HEK293 (cell line): ENCODE results near the gene SAMD4B.

Experiments
- BCL11A ChIP-seq: fragments of 450-650 bp; formaldehyde crosslinking; IDR thresholded peaks from 2 replicates; pipeline ENCODE4 v1.5.1; 2016; ENCODE audit warnings: low read depth, missing biosample characterization, missing genetic modification characterization
- BCL11B ChIP-seq: fragments of 450-650 bp; formaldehyde crosslinking; IDR thresholded peaks from 2 replicates; pipeline ENCODE4 v1.5.1; 2016; ENCODE audit warnings: low read depth, missing biosample characterization, missing genetic modification characterization
- ELK4 ChIP-seq: IDR thresholded peaks from 2 replicates; pipeline ENCODE4 v1.6.1; 2011; ENCODE audit warnings: mild to moderate bottlenecking, low read depth, low read length, borderline replicate concordance
- KLF10 ChIP-seq: fragments of 450-650 bp; IDR thresholded peaks from 2 replicates; pipeline ENCODE4 v1.5.1; 2018; ENCODE audit warnings: missing biosample characterization, mild to moderate bottlenecking, missing genetic modification characterization
- KLF8 ChIP-seq: fragments of 450-650 bp; formaldehyde crosslinking; IDR thresholded peaks from 2 replicates; pipeline ENCODE4 v1.5.1; 2016; ENCODE audit warnings: missing biosample characterization, missing genetic modification characterization
- SP3 ChIP-seq: fragments of 450-650 bp; formaldehyde crosslinking; IDR thresholded peaks from 2 replicates; pipeline ENCODE4 v1.5.1; 2016; ENCODE audit warnings: missing biosample characterization, missing genetic modification characterization
- TSHZ1 ChIP-seq: fragments of 450-650 bp; formaldehyde crosslinking; IDR thresholded peaks from 2 replicates; pipeline ENCODE4 v1.5.1; 2016; ENCODE audit warnings: missing biosample characterization, missing genetic modification characterization, borderline replicate concordance
- ZBTB17 ChIP-seq: fragments of 450-650 bp; formaldehyde crosslinking; IDR thresholded peaks from 2 replicates; pipeline ENCODE4 v1.5.1; 2016; ENCODE audit warnings: missing biosample characterization, missing genetic modification characterization
- ZBTB6 ChIP-seq: fragments of 450-650 bp; formaldehyde crosslinking; IDR thresholded peaks from 2 replicates; pipeline ENCODE4 v1.5.1; 2017; ENCODE audit warnings: missing biosample characterization, missing genetic modification characterization
- ZFP69B ChIP-seq: fragments of 450-650 bp; formaldehyde crosslinking; IDR thresholded peaks from 2 replicates; pipeline ENCODE4 v1.5.1; 2016; ENCODE audit warnings: missing biosample characterization, missing genetic modification characterization
- ZNF248 ChIP-seq: fragments of 450-650 bp; formaldehyde crosslinking; IDR thresholded peaks from 2 replicates; pipeline ENCODE4 v1.5.1; 2017; ENCODE audit warnings: missing biosample characterization, missing genetic modification characterization
- ZNF324 ChIP-seq: fragments of 450-650 bp; formaldehyde crosslinking; IDR thresholded peaks from 2 replicates; pipeline ENCODE4 v1.5.1; 2016; ENCODE audit warnings: missing biosample characterization, missing genetic modification characterization
- ZNF335 ChIP-seq: fragments of 450-650 bp; formaldehyde crosslinking; conservative IDR thresholded peaks from 2 replicates; pipeline ENCODE4 v1.5.1; 2016; ENCODE audit warnings: missing biosample characterization, missing genetic modification characterization
- ZNF366 ChIP-seq: fragments of 450-650 bp; formaldehyde crosslinking; conservative IDR thresholded peaks from 2 replicates; pipeline ENCODE4 v1.5.1; 2016; ENCODE audit warnings: missing biosample characterization, missing genetic modification characterization
- ZNF48 ChIP-seq: fragments of 450-650 bp; formaldehyde crosslinking; IDR thresholded peaks from 2 replicates; pipeline ENCODE4 v1.5.1; 2016; ENCODE audit warnings: missing biosample characterization, missing genetic modification characterization
- ZNF501 ChIP-seq: fragments of 450-650 bp; formaldehyde crosslinking; IDR thresholded peaks from 2 replicates; pipeline ENCODE4 v1.5.1; 2016; ENCODE audit warnings: missing biosample characterization, missing genetic modification characterization
- ZNF548 ChIP-seq: fragments of 450-650 bp; formaldehyde crosslinking; IDR thresholded peaks from 2 replicates; pipeline ENCODE4 v1.5.1; 2016; ENCODE audit warnings: missing biosample characterization, missing genetic modification characterization
- ZNF555 ChIP-seq: fragments of 450-650 bp; formaldehyde crosslinking; conservative IDR thresholded peaks from 2 replicates; pipeline ENCODE4 v1.5.1; 2017; ENCODE audit warnings: missing biosample characterization, mild to moderate bottlenecking, missing genetic modification characterization, inconsistent platforms
- ZNF558 ChIP-seq: fragments of 450-650 bp; formaldehyde crosslinking; IDR thresholded peaks from 2 replicates; pipeline ENCODE4 v1.5.1; 2016; ENCODE audit warnings: missing biosample characterization, missing genetic modification characterization
- ZNF560 ChIP-seq: fragments of 450-650 bp; formaldehyde crosslinking; IDR thresholded peaks from 2 replicates; pipeline ENCODE4 v1.5.1; 2017; ENCODE audit warnings: missing biosample characterization, missing genetic modification characterization, borderline replicate concordance
- ZNF585B ChIP-seq: fragments of 450-650 bp; formaldehyde crosslinking; IDR thresholded peaks from 2 replicates; pipeline ENCODE4 v1.5.1; 2016; ENCODE audit warnings: missing biosample characterization, missing genetic modification characterization
- ZNF623 ChIP-seq: fragments of 450-650 bp; formaldehyde crosslinking; IDR thresholded peaks from 2 replicates; pipeline ENCODE4 v1.5.1; 2016; ENCODE audit warnings: missing biosample characterization, missing genetic modification characterization
- ZNF629 ChIP-seq: fragments of 450-650 bp; formaldehyde crosslinking; IDR thresholded peaks from 2 replicates; pipeline ENCODE4 v1.5.1; 2017; ENCODE audit warnings: missing biosample characterization, missing genetic modification characterization
- ZNF747 ChIP-seq: fragments of 450-650 bp; formaldehyde crosslinking; IDR thresholded peaks from 2 replicates; pipeline ENCODE4 v1.5.1; 2016; ENCODE audit warnings: missing biosample characterization, missing genetic modification characterization
- ZNF76 ChIP-seq: fragments of 450-650 bp; formaldehyde crosslinking; IDR thresholded peaks from 2 replicates; pipeline ENCODE4; 2016; ENCODE audit warnings: low read depth, missing biosample characterization, missing genetic modification characterization, borderline replicate concordance
- ZNF768 ChIP-seq: fragments of 450-650 bp; formaldehyde crosslinking; IDR thresholded peaks from 2 replicates; pipeline ENCODE4 v1.5.1; 2018; ENCODE audit warnings: missing biosample characterization, mild to moderate bottlenecking, missing genetic modification characterization
- ZNF792 ChIP-seq: fragments of 450-650 bp; formaldehyde crosslinking; IDR thresholded peaks from 2 replicates; pipeline ENCODE4 v1.5.1; 2016; ENCODE audit warnings: missing biosample characterization, missing genetic modification characterization
- TF ChIP-seq, protein P1 (sequence below): fragments of 450-650 bp; formaldehyde crosslinking; IDR thresholded peaks from 2 replicates; pipeline ENCODE4 v1.5.1; 2016; ENCODE audit warnings: missing biosample characterization, missing genetic modification characterization, low read depth
- TF ChIP-seq, protein P2 (sequence below): fragments of 450-650 bp; formaldehyde crosslinking; IDR thresholded peaks from 2 replicates; pipeline ENCODE4 v1.5.1; 2016; ENCODE audit warnings: missing biosample characterization, missing genetic modification characterization
- TF ChIP-seq, protein P3 (sequence below): fragments of 450-650 bp; formaldehyde crosslinking; IDR thresholded peaks from 2 replicates; pipeline ENCODE4 v1.5.1; 2016; ENCODE audit warnings: missing biosample characterization, missing genetic modification characterization

SAMD4B gene

DNA sequence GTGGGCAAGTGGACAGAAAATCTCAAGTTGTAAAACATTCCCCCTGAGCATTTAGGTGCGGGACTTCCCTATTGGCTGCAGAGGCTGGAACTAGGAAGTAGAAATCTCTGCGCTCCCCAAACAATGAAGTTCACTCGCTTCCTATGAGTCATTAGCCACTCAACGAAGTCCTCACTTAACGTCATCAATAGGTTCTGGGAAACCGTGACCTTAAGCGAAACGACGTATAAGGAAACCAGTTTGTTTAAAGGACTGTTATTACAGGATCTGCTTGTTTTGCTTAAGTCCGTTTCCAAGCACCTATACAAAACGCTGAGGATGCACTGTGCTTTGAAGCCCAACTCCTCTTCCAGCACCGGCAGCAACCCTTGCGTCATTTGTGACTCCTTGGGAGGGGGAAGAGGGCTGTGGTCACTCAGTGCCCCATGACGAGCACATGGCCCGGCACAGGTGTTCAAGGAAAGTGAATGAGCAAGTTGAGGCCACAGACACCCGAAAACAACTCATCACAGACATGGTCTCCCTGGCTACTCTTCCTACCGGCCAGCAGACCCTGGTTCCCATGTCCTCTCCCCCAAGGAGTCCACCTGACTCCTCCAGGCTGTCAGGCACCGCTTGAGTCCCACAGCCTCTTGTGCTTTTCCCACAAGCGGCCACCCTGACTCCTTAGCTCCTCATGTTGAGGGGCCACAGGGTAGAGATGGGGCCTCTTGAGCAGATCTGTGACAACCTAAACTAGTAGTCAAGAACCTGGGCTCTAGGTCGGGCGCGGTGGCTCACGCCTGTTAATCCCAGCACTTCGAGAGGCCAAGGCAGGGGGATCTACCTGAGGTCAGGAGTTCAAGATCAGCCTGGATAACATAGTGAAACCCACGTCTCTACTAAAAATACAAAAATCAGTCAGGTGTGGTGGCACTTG is 88.7 kb downstream of the SAMD4B start (continued):
- TF ChIP-seq, protein P1, sequence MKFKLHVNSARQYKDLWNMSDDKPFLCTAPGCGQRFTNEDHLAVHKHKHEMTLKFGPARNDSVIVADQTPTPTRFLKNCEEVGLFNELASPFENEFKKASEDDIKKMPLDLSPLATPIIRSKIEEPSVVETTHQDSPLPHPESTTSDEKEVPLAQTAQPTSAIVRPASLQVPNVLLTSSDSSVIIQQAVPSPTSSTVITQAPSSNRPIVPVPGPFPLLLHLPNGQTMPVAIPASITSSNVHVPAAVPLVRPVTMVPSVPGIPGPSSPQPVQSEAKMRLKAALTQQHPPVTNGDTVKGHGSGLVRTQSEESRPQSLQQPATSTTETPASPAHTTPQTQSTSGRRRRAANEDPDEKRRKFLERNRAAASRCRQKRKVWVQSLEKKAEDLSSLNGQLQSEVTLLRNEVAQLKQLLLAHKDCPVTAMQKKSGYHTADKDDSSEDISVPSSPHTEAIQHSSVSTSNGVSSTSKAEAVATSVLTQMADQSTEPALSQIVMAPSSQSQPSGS (tag by site-specific recombination): peak; percentile 78
- TF ChIP-seq ZNF558 (peak; percentile 63; the same call in 1 of the 2 replicates), ZNF248 (tag by site-specific recombination) (no peak), ZBTB6 (tag by site-specific recombination) (peak; percentile 62; the same call in 1 of the 2 replicates), ZNF585B (no peak), ZNF366 (peak; percentile 76), SP3 (tag by site-specific recombination) (0 out of 2 replicates have a peak, but pooled peaks have one; percentile 4), ELK4 (no peak), ZNF555 (no peak), BCL11B (tag by site-specific recombination) (no peak), ZNF76 (peak; percentile 62; the same call in 1 of the 2 replicates), TSHZ1 (tag by site-specific recombination) (0 out of 2 replicates have a peak, but pooled peaks have one; percentile 24), KLF8 (tag by site-specific recombination) (peak; percentile 70), ZNF560 (tag by site-specific recombination) (no peak), ZNF335 (tag by site-specific recombination) (peak; percentile 36), KLF10 (tag by site-specific recombination) (peak; percentile 54), ZNF48 (no peak), ZBTB17 (tag by site-specific recombination) (peak; percentile 91), ZNF501 (tag by site-specific recombination) (peak; percentile 72; the same call in 1 of the 2 replicates), ZNF792 (no peak), BCL11A (tag by site-specific recombination) (peak; percentile 94), ZNF629 (tag by site-specific recombination) (peak; percentile 99), ZNF768 (tag by site-specific recombination) (0 out of 2 replicates have a peak, but pooled peaks have one; percentile 8), ZNF623 (tag by site-specific recombination) (0 out of 2 replicates have a peak, but pooled peaks have one; percentile 14), ZNF747 (tag by site-specific recombination) (no peak), ZFP69B (tag by site-specific recombination) (peak; percentile 62), ZNF324 (tag by site-specific recombination) (peak; percentile 73), ZNF548 (tag by site-specific recombination) (no peak)
- TF ChIP-seq, protein P2, sequence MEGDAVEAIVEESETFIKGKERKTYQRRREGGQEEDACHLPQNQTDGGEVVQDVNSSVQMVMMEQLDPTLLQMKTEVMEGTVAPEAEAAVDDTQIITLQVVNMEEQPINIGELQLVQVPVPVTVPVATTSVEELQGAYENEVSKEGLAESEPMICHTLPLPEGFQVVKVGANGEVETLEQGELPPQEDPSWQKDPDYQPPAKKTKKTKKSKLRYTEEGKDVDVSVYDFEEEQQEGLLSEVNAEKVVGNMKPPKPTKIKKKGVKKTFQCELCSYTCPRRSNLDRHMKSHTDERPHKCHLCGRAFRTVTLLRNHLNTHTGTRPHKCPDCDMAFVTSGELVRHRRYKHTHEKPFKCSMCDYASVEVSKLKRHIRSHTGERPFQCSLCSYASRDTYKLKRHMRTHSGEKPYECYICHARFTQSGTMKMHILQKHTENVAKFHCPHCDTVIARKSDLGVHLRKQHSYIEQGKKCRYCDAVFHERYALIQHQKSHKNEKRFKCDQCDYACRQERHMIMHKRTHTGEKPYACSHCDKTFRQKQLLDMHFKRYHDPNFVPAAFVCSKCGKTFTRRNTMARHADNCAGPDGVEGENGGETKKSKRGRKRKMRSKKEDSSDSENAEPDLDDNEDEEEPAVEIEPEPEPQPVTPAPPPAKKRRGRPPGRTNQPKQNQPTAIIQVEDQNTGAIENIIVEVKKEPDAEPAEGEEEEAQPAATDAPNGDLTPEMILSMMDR (tag by site-specific recombination): no peak
- TF ChIP-seq, protein P3, sequence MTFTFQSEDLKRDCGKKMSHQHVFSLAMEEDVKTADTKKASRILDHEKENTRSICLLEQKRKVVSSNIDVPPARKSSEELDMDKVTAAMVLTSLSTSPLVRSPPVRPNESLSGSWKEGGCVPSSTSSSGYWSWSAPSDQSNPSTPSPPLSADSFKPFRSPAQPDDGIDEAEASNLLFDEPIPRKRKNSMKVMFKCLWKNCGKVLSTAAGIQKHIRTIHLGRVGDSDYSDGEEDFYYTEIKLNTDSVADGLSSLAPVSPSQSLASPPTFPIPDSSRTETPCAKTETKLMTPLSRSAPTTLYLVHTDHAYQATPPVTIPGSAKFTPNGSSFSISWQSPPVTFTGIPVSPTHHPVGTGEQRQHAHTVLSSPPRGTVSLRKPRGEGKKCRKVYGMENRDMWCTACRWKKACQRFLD: no peak
